SKM-1 treated with dmso at 0.1 percent for 144 hours (cell line): ENCODE measurements around the gene HSD3B7.

Experiments
- DNase-seq: peaks from one replicate; lab custom pipeline; 2025; ENCODE audit not compliant: unreplicated experiment; lab: John Stamatoyannopoulos, UW

Gene HSD3B7

GRCh38 chr16:30982548-30983288 is 2.3 kb upstream of the HSD3B7 start:
- no peak for DNase-seq

GRCh38 chr16:30983289-30983889 is 1.6 kb upstream of the HSD3B7 start:
- DNase-seq, result no peak

- DNase-seq, result no peak
Observed at GRCh38 chr16:30983898-30984610, 953 bp upstream of the HSD3B7 start.

- no peak for DNase-seq
Observed at GRCh38 chr16:30985401-30986128, 558 bp downstream of the HSD3B7 start.

GRCh38 chr16:30986129-30986991 is 1.4 kb downstream of the HSD3B7 start:
- DNase-seq, result no peak

- no peak for DNase-seq
Observed at GRCh38 chr16:30987581-30988190, 2.7 kb downstream of the HSD3B7 start.

GRCh38 chr16:30989469-30990047 is 4.6 kb downstream of the HSD3B7 start:
- DNase-seq, result no peak

GRCh38 chr16:30990105-30990504 is 5.1 kb downstream of the HSD3B7 start:
- no peak for DNase-seq

- no peak for DNase-seq
Observed at GRCh38 chr16:30991052-30991451, 6.0 kb downstream of the HSD3B7 start.

- DNase-seq, result no peak
Observed at GRCh38 chr16:30992276-30992780, 7.3 kb downstream of the HSD3B7 start.

- peak; percentile 54 for DNase-seq
Observed at GRCh38 chr16:30992931-30993816, 8.2 kb downstream of the HSD3B7 start.

GRCh38 chr16:30995927-30996323 is 10.9 kb downstream of the HSD3B7 start:
- no peak for DNase-seq

- DNase-seq, result no peak
Observed at GRCh38 chr16:30996324-30996984, 11.4 kb downstream of the HSD3B7 start.

GRCh38 chr16:30996985-30997724 is 12.1 kb downstream of the HSD3B7 start:
- DNase-seq, result peak; percentile 54

- DNase-seq, result no peak
Observed at GRCh38 chr16:30997725-30998711, 13.0 kb downstream of the HSD3B7 start.
